MV-4-11 (cell line): ENCODE results near the gene C15orf39.

ENCODE experiments used
- DNase-seq: peaks from one replicate; lab custom pipeline; 2025; lab: John Stamatoyannopoulos, UW

C15orf39 gene

GRCh38 chr15:75172284-75172820 is 29.3 kb upstream of the C15orf39 start:
- no peak for DNase-seq

- no peak for DNase-seq
Measured at GRCh38 chr15:75174102-75174501, 27.6 kb upstream of the C15orf39 start.

DNA sequence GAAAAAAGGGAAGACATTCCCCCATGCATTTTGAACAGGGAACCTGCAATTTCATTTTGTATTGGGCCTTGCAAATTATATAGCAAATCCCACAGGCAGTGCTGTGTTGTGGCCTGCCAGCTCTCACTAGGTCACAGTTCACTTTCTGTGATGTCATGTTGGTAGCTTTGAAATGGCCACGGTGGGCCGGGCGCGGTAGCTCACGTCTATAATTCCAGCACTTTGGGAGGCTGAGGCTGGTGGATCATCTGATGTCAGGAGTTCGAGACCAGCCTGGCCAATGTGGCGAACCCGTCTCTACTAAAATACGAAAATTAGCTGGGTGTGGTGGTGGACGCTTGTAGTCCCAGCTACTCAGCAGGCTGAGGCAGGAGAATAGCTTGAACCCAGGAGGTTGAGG is 27.0 kb upstream of the C15orf39 start:
- DNase-seq, result no peak

- no peak for DNase-seq
Measured at GRCh38 chr15:75176396-75176761, 25.3 kb upstream of the C15orf39 start.

GRCh38 chr15:75177360-75178071 is 24.2 kb upstream of the C15orf39 start:
- DNase-seq, result peak; percentile 44

GRCh38 chr15:75178171-75178937 is 23.3 kb upstream of the C15orf39 start:
- no peak for DNase-seq

GRCh38 chr15:75178938-75179745 is 22.5 kb upstream of the C15orf39 start:
- DNase-seq, result no peak

DNA sequence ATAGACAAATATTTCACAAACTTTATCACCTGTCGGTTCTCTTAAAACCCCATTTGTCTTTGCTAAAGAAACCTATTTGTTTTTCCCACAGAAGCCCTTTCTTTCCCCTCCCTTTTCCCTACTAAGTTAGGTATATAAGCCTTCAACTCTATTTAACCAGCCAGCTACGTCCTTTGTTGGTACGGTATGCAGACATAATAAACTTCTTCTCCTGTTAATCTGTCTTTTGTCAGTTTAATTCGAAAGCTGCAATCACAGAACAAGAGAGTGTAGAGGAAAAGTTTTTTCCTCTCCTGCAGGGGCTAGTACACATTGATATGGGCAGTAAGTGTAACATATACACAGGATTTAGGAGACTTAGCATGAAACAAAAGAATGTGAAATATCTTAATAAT is 21.9 kb upstream of the C15orf39 start:
- DNase-seq, result no peak

GRCh38 chr15:75181780-75182179 is 19.9 kb upstream of the C15orf39 start:
- no peak for DNase-seq

GRCh38 chr15:75182187-75183131 is 19.2 kb upstream of the C15orf39 start:
- DNase-seq, result no peak

DNA sequence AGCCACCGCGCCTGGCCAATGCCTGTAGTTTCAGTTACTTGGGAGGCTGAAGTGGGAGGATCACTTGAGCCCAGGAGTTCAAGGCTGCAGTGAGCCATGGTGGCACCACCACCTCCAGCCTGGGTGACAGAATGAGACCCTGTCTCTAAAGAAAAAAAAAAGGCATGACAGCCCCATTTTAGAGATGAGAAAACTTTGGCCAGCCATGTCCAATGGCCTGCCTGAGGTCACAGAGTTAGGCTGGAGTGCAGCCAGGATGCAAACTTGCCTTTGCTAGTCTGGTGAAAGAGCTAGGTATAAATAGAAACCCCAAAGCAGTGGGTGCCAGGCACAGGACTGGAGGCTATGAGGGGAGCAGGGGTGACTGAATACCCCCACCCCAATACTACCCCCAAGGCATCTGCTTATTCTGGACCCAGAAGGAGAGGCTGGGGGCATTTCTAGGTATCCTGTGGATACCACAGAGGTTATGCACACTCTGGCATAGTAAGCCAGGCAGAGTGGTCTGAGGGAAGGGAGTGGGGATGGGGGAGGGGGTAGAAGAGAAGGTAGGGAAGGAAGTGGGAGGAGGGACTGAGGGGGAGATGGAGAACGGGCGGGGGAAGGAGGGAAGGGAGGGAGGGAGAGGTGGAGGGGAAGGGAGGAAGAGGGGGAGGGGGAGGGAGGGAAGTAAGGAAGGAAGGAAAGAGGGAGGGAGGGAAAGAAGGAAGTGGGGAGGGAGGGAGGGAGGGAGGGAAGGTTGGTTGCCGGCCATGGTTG is 16.2 kb upstream of the C15orf39 start:
- no peak for DNase-seq

- DNase-seq, result no peak
Measured at GRCh38 chr15:75186044-75186443, 15.6 kb upstream of the C15orf39 start.

DNA sequence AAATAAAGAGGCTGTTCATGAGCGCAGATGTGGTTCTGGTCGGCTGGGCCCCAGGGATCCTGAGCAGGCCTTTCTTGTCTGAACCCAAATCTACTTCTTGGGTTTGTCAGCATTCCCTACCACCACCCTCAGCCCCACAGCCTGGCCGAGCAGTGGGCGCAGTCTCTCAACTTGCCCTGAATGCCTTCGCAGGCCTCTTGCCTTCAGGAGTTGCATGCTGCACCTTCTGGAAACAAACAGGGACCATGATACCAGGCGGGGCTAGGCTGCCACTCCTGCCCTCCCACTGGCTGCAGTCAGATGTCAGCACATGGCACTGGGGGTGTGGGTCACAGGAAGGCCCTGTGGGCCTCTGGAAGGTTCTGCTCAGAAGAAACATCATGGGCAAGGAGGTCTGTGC is 13.2 kb upstream of the C15orf39 start:
- no peak for DNase-seq

DNA sequence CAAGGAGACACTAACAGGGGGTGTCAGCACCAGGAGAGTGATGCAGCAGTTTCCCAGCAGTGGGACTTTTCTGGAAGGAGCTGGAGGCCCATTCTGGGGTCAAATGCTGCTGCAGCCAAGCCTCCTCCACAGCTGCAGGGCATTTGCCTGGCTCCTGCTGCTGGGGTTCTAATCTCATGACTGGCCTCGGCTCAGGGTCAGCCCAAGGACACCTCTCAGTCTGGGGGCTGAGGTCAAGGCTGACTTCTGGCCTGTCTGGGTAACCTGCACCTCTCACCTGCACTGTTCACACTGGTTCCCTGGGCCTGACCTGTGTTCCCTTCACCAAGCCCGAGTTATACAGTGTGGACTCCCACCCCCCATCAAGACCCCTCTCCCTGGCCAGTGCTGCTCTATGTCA is 10.4 kb upstream of the C15orf39 start:
- no peak for DNase-seq

DNA sequence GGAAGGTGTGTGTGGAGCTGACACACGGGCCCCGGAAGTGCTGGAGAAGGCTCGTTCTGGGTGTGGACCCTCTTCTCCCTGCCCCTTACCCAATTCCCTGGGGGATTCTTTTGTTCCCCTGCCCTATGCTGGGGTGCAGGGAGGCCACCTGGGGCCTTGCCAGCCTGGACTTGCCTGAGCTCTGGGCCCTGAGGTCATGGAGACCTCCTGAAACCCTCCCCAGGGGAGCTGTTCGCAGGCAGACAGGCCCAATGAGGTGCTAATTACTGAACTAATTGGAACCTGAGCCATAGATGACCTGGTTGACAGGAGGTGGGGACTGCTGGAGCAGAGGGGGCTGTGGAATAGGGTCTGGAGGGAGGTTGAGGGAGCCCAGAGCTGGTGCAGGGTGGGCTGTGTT is 9.4 kb upstream of the C15orf39 start:
- no peak for DNase-seq

DNA sequence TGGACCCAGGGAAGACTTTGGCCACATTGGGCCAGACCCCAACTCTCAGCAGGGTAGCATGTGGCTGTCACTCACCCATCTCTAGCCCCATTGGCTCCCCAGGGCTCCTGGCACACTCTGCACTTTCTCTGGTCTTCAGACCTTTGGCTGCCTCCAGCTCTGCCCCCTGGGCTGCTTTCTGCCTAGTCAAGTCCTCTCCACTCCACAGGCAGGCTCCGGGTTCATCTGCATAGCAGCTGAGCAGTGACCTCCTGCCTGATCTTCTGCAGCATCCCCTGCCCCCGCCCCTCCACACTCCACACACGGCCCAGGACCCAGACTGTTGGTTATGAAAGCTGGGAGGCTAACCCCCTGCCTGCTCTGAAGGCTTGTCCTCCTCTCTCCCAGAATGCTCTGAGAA is 8.4 kb upstream of the C15orf39 start:
- DNase-seq, result no peak

- no peak for DNase-seq
Measured at GRCh38 chr15:75193976-75194375, 7.7 kb upstream of the C15orf39 start.

DNA sequence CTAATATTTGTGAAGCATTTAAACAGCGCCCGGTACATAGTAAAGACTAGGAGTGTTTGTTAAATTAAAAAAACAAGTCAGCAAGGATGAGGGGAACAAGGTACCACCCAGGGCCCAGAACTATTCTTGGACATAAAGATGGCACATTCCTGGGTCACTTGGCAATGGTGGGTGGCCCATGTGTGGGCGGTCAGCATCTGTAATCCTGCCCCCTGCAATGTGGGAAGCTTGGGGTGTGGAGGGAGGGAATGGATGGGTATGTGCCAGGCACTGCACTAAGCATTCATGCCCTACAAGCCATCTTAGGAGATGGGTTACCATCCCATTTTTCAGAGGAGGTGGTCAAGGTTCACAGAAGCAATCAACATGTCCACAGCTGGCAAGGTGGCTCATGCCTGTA is 7.3 kb upstream of the C15orf39 start:
- no peak for DNase-seq

GRCh38 chr15:75195122-75195765 is 6.4 kb upstream of the C15orf39 start:
- no peak for DNase-seq

DNA sequence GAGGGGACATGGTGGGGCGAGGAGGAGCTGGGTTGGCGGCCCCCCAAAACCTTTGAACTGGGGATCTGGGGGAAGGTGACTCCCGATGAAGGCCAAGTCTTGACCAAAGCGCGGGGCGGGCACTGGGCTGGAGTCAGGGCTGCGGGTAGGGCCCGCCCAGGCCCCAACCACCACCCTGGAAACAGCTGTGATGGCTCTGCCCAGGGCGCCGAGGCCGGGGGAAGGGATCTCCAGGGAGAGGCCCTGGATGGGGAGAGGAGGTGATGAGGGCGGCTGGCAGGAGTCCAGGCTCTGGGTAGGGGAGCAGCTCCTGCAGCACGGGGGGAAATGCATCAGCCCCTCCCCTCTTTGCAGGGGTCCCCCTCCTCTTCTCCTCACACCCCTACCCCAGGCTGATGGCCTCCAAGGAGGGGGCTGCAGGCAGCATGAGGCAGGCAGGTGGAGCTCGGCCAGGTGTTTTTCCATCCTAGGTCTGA is 5.9 kb upstream of the C15orf39 start:
- DNase-seq, result no peak
